Occipital lobe (tissue), 2 donors: ENCODE measurements around the gene DNAJC6. TPM values are rescaled to one million over a fixed set of nuclear protein-coding genes. Genes with fewer than 3 reads are reported as not detected.
"Not testable (repeated sequence)": the region's sequence is repeated elsewhere in the genome, so short reads cannot be mapped to it uniquely, and the experiment has no call there.

Source experiments
- DNase-seq: peaks from one replicate; lab custom pipeline; 2025; lab: John Stamatoyannopoulos, UW
- total RNA-seq: library from RNA; depleted of rRNA; stranded (reverse); fragments of >200 nt; gene quantifications from one replicate; pipeline ENCODE4 v1.2.3, GENCODE V29; 2014

DNAJC6 gene
- total RNA-seq, 1 donor from 2014 or later, result 104 TPM

GRCh38 chr1:65355031-65355712, 45.8 kb downstream of the DNAJC6 start:
- DNase-seq, result no peak

GRCh38 chr1:65357291-65357960, 48.1 kb downstream of the DNAJC6 start:
- no peak for DNase-seq

GRCh38 chr1:65359888-65360287, 50.5 kb downstream of the DNAJC6 start:
- no peak for DNase-seq

GRCh38 chr1:65360648-65361047, 51.3 kb downstream of the DNAJC6 start:
- no peak for DNase-seq

GRCh38 chr1:65362545-65362944, 53.2 kb downstream of the DNAJC6 start:
- no peak for DNase-seq

GRCh38 chr1:65363484-65363883, 54.1 kb downstream of the DNAJC6 start:
- DNase-seq, result no peak

GRCh38 chr1:65368403-65368802, 59.1 kb downstream of the DNAJC6 start:
- DNase-seq, result no peak

- DNase-seq, result no peak
These were observed 62.2 kb downstream of the DNAJC6 start for GRCh38 chr1:65371544-65371943.

- no peak for DNase-seq
These were observed 63.2 kb downstream of the DNAJC6 start for GRCh38 chr1:65372557-65372956.

- DNase-seq, result no peak
These were observed 68.3 kb downstream of the DNAJC6 start for GRCh38 chr1:65377496-65378246.

GRCh38 chr1:65378247-65378946, 69.1 kb downstream of the DNAJC6 start:
- DNase-seq, result no peak

- not testable (repeated sequence) for DNase-seq
These were observed 75.1 kb downstream of the DNAJC6 start for GRCh38 chr1:65384426-65384825.

GRCh38 chr1:65386439-65386838, 77.1 kb downstream of the DNAJC6 start:
- no peak for DNase-seq

- no peak for DNase-seq
These were observed 78.5 kb downstream of the DNAJC6 start for GRCh38 chr1:65387821-65388220.

GRCh38 chr1:65388908-65389695, 79.8 kb downstream of the DNAJC6 start:
- DNase-seq, result no peak

- DNase-seq, result no peak
These were observed 83.2 kb downstream of the DNAJC6 start for GRCh38 chr1:65392497-65392896.

GRCh38 chr1:65393347-65393746, 84.0 kb downstream of the DNAJC6 start:
- DNase-seq, result no peak

GRCh38 chr1:65393928-65394327, 84.6 kb downstream of the DNAJC6 start:
- DNase-seq, result no peak

GRCh38 chr1:65395887-65396612, 86.7 kb downstream of the DNAJC6 start:
- no peak for DNase-seq

- no peak for DNase-seq
These were observed 88.7 kb downstream of the DNAJC6 start for GRCh38 chr1:65398083-65398482.
